Measurements from ENCODE around the gene CD163.

- TF ChIP-seq POLR2A (IDR thresholded peaks at IDR 0.05) = no peak
- TF ChIP-seq CTCF (IDR thresholded peaks at IDR 0.05) = no peak
Observed at GRCh38 chr12:7486512-7486911, 17.1 kb downstream of the CD163 start.
